WTC11 (cell line): ENCODE measurements around the gene CALU. TPM values are rescaled to one million over a fixed set of nuclear protein-coding genes. Genes with fewer than 3 reads are reported as not detected.

Source experiments
- ATAC-seq: fragments of 200-7000 bp; cut with Tn5 transposase; 2 replicates; pipeline ENCODE4 v1.10.0; 2021; ENCODE audit warnings: mild to moderate bottlenecking, moderate library complexity
- CTCF ChIA-PET: fragments of 300-600 bp; sonication (Branson Sonifier 250); formaldehyde crosslinking; loops from one replicate; lab custom pipeline; 2021; ENCODE audit warnings: antibody characterized with exemption; lab: Charles Lee
- POLR2A ChIA-PET: fragments of 350-600 bp; sonication (Branson Sonifier 250); formaldehyde crosslinking; loops from one replicate; lab custom pipeline; 2021; ENCODE audit warnings: antibody characterized with exemption; lab: Charles Lee
- DNase-seq: peaks from one replicate; pipeline ENCODE4 v3.0.0; 2021; ENCODE audit warnings: low spot score
- H3K27ac Mint-ChIP-seq: 2 replicates; pipeline ENCODE4 v1.8.0; 2021; ENCODE audit warnings: mixed read lengths
- H3K27me3 Mint-ChIP-seq: 2 replicates; pipeline ENCODE4 v1.8.0; 2021; ENCODE audit warnings: low read depth, mild to moderate bottlenecking, moderate library complexity, mixed read lengths
- H3K36me3 Mint-ChIP-seq: 2 replicates; pipeline ENCODE4 v1.8.0; 2021; ENCODE audit warnings: mixed read lengths
- H3K4me1 Mint-ChIP-seq: 2 replicates; pipeline ENCODE4 v1.8.0; 2022; ENCODE audit warnings: mixed read lengths
- H3K4me3 Mint-ChIP-seq: 2 replicates; pipeline ENCODE4 v1.8.0; 2021; ENCODE audit warnings: mild to moderate bottlenecking, moderate library complexity, mixed read lengths
- H3K9me3 Mint-ChIP-seq: 2 replicates; pipeline ENCODE4 v1.8.0; 2021; ENCODE audit warnings: mixed read lengths
- AFF4 ChIP-seq: sonication (generic); formaldehyde crosslinking; IDR thresholded peaks from 2 replicates; pipeline ENCODE4 v1.8.1; 2023; ENCODE audit warnings: mild to moderate bottlenecking, missing genetic modification reagents, borderline replicate concordance
- AR ChIP-seq: fragments of 250-450 bp; sonication (Bioruptor Pico); IDR thresholded peaks from 2 replicates; pipeline ENCODE4 v1.9.0; 2021; ENCODE audit warnings: mild to moderate bottlenecking
- CREM ChIP-seq: sonication (generic); formaldehyde crosslinking; IDR thresholded peaks from 2 replicates; pipeline ENCODE4 v1.8.1; 2022; ENCODE audit warnings: mild to moderate bottlenecking, missing genetic modification reagents, moderate library complexity
- CTCF ChIP-seq: fragments of 200-600 bp; IDR thresholded peaks from 2 replicates; pipeline ENCODE4 v1.8.0; 2022; ENCODE audit warnings: antibody characterized with exemption
- E2F4 ChIP-seq: sonication (generic); formaldehyde crosslinking; IDR thresholded peaks from 2 replicates; pipeline ENCODE4 v1.8.1; 2022; ENCODE audit warnings: low read depth, mild to moderate bottlenecking, moderate library complexity, missing genetic modification reagents, borderline replicate concordance
- E2F5 ChIP-seq: sonication (generic); formaldehyde crosslinking; IDR thresholded peaks from 2 replicates; pipeline ENCODE4 v1.8.1; 2022; ENCODE audit warnings: mild to moderate bottlenecking, moderate library complexity, missing genetic modification reagents
- ERG ChIP-seq: fragments of 250-450 bp; sonication (Bioruptor Pico); IDR thresholded peaks from 2 replicates; pipeline ENCODE4 v1.8.0; 2021; ENCODE audit warnings: mild to moderate bottlenecking
- FOXP1 ChIP-seq: sonication (generic); formaldehyde crosslinking; IDR thresholded peaks from 2 replicates; pipeline ENCODE4 v1.8.0; 2022; ENCODE audit warnings: missing genetic modification reagents, mild to moderate bottlenecking, moderate library complexity, borderline replicate concordance
- FOXP4 ChIP-seq: sonication (generic); formaldehyde crosslinking; IDR thresholded peaks from 2 replicates; pipeline ENCODE4 v1.8.0; 2022; ENCODE audit warnings: mild to moderate bottlenecking, missing genetic modification reagents
- GRHL2 ChIP-seq: fragments of 250-450 bp; sonication (Bioruptor Pico); IDR thresholded peaks from 2 replicates; pipeline ENCODE4 v1.8.0; 2022; ENCODE audit warnings: mild to moderate bottlenecking, moderate library complexity; ENCODE audit not compliant: insufficient replicate concordance, severe bottlenecking
- NR3C1 ChIP-seq: sonication (generic); formaldehyde crosslinking; conservative IDR thresholded peaks from 2 replicates; pipeline ENCODE4 v1.8.1; 2023; ENCODE audit warnings: low read depth, mild to moderate bottlenecking, missing genetic modification reagents
- PREB ChIP-seq: sonication (generic); formaldehyde crosslinking; IDR thresholded peaks from 2 replicates; pipeline ENCODE4 v1.8.1; 2022; ENCODE audit warnings: mild to moderate bottlenecking, missing genetic modification reagents, moderate library complexity, borderline replicate concordance
- SMAD4 ChIP-seq: sonication (generic); formaldehyde crosslinking; IDR thresholded peaks from 2 replicates; pipeline ENCODE4 v1.8.0; 2022; ENCODE audit warnings: mild to moderate bottlenecking, missing genetic modification reagents
- SOX15 ChIP-seq: fragments of 250-450 bp; sonication (Bioruptor Pico); IDR thresholded peaks from 2 replicates; pipeline ENCODE4 v1.9.0; 2021; ENCODE audit warnings: mild to moderate bottlenecking
- ZNF138 ChIP-seq: sonication (generic); formaldehyde crosslinking; conservative IDR thresholded peaks from 2 replicates; pipeline ENCODE4 v1.8.1; 2022; ENCODE audit warnings: mild to moderate bottlenecking, moderate library complexity, missing genetic modification reagents
- ZNF416 ChIP-seq: fragments of 250-450 bp; sonication (Bioruptor Pico); IDR thresholded peaks from 2 replicates; pipeline ENCODE4 v1.9.0; 2021; ENCODE audit warnings: mild to moderate bottlenecking, inconsistent platforms
- ZNF671 ChIP-seq: fragments of 250-450 bp; sonication (Bioruptor Pico); IDR thresholded peaks from 2 replicates; pipeline ENCODE4 v1.8.0; 2021; ENCODE audit warnings: mild to moderate bottlenecking
- ZSCAN18 ChIP-seq: fragments of 250-450 bp; sonication (Bioruptor Pico); IDR thresholded peaks from 2 replicates; pipeline ENCODE4 v2.1.2; 2022; ENCODE audit warnings: mild to moderate bottlenecking, moderate library complexity
- total RNA-seq: library from RNA; stranded (reverse); gene quantifications from 3 replicates; pipeline ENCODE4 v1.2.3, GENCODE V29; 2021

The CALU gene
- total RNA-seq, 1 experiment from 2014 or later, result 150 TPM

GRCh38 chr7:128752251-128752650, 13.1 kb downstream of the CALU start (continued):
- TF ChIP-seq SMAD4, result no peak
- no peak for TF ChIP-seq AR (CRISPR knock-in tag)
- TF ChIP-seq PREB (CRISPR knock-in tag), result no peak
- TF ChIP-seq E2F5 (CRISPR knock-in tag), result no peak
- no peak for TF ChIP-seq SOX15 (CRISPR knock-in tag)
- no peak for TF ChIP-seq ZNF138 (CRISPR knock-in tag)

GRCh38 chr7:128755075-128755818, 16.1 kb downstream of the CALU start:
- Mint-ChIP-seq H3K27me3 (no peaks in the 10 kb centered on the region), H3K9me3 (no peaks in the 10 kb centered on the region), H3K4me1 (no peaks in the 10 kb centered on the region), H3K36me3 (peaks cover 59% of the 10 kb centered on the region), H3K27ac (no peak overlapping the region; the same call in 1 of the 2 replicates), H3K4me3 (no peak overlapping the region)
- no peak for ATAC-seq
- POLR2A ChIA-PET, result no interaction called here
- DNase-seq, result no peak
- CTCF ChIA-PET, result interaction anchor here (1.5 kb wide), 1 partner anchor 125 kb away, joined by 3 read pairs; no protein-coding TSS in a partner anchor
- TF ChIP-seq ZNF671 (CRISPR knock-in tag) (no peak), NR3C1 (no peak), FOXP1 (CRISPR knock-in tag) (no peak), ZSCAN18 (CRISPR knock-in tag) (no peak), FOXP4 (CRISPR knock-in tag) (no peak), GRHL2 (no peak), CTCF (no peak), AFF4 (no peak), ZNF416 (no peak), ERG (no peak), CREM (CRISPR knock-in tag) (no peak), E2F4 (CRISPR knock-in tag) (no peak)
